ENCODE data around the gene TMEM245. TPM values are rescaled to one million over a fixed set of nuclear protein-coding genes. Genes with fewer than 3 reads are reported as not detected.

Gene TMEM245
- total and polyA plus RNA-seq, 2 of the 13 experiments (the other 11 are each of a cell fraction or from before 2014, with no cell fraction given) = 53.5 to 55.4 TPM

DNA sequence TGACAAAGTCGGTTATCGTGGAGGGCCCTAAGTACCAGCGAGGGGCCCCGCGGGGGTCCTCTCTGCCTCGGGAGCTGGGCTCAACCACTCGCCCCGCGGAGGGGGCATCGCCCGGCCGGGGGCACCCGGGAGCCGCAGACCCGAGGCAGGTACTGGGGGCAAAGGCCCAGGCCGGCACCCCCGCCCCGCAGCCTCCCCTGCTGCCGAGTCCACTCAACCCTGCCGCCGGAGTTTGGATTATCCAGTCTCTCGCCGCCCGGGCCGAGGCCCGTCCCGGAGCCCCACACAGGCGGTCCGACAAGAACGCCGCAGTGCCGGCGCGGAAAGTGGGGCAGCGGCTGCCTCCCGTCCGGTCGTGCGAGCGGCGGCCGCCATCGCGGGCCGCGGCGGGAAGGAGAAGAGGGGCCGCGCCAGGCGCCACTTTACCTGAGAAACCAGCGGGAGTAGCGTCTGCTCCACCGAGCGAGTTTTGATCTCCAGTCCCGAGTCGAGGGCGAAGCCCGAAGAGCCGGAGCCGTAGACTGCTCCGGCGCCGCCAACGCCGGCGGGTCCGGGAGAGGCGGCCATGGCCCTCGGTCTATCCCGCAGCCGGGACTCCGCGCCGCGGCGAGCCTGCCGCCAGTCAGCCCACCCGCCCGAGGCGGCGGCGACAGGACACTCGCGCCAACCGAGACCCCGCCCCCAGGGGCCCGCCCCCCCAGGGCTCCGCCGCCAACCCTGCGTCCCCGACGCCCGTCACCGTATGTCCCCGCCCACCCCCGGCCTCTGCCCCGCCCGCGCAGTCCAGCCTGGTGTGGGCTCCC is 106.7 kb downstream of the TMEM245 start, which contains the start of gene CTNNAL1 (continued):
- TF ChIP-seq MEIS1 (CRISPR knock-in tag; IDR thresholded peaks at IDR 0.05; ENCODE audit: borderline replicate concordance) = peak; percentile 76; the same call in 1 of the 2 replicates
- no peak for TF ChIP-seq EED (CRISPR knock-in tag; IDR thresholded peaks at IDR 0.05)
- TF ChIP-seq U2AF2 (IDR thresholded peaks at IDR 0.05; ENCODE audit: low read depth, low read length) = no peak
- TF ChIP-seq ZC3H13 (CRISPR knock-in tag; IDR thresholded peaks at IDR 0.05) = 0 out of 2 replicates have a peak, but pooled peaks have one; percentile 45
- no peak for TF ChIP-seq ADNP (CRISPR knock-in tag; IDR thresholded peaks at IDR 0.05)
- TF ChIP-seq ZNF850 (CRISPR knock-in tag; conservative IDR thresholded peaks at IDR 0.05) = peak; percentile 59; the same call in 1 of the 2 replicates
- no peak for TF ChIP-seq ZNF280D (CRISPR knock-in tag; IDR thresholded peaks at IDR 0.05)
- TF ChIP-seq ZHX2 (IDR thresholded peaks at IDR 0.05; ENCODE audit: low read depth) = no peak
- TF ChIP-seq ZHX2 (CRISPR knock-in tag; IDR thresholded peaks at IDR 0.05; ENCODE audit: borderline replicate concordance) = peak; percentile 54; the same call in 1 of the 2 replicates
- no peak for TF ChIP-seq ZNF460 (CRISPR knock-in tag; IDR thresholded peaks at IDR 0.05; ENCODE audit: borderline replicate concordance)
- TF ChIP-seq FOXK1 (CRISPR knock-in tag; IDR thresholded peaks at IDR 0.05; ENCODE audit: borderline replicate concordance, low read depth) = no peak
- TF ChIP-seq ZNF83 (CRISPR knock-in tag; IDR thresholded peaks at IDR 0.05; ENCODE audit: borderline replicate concordance) = no peak
- TF ChIP-seq ZNF792 (CRISPR knock-in tag; IDR thresholded peaks at IDR 0.05) = no peak
- TF ChIP-seq ZBTB10 (CRISPR knock-in tag; IDR thresholded peaks at IDR 0.05; ENCODE audit: borderline replicate concordance) = no peak
- no peak for TF ChIP-seq TRAFD1 (CRISPR knock-in tag; IDR thresholded peaks at IDR 0.05; ENCODE audit: borderline replicate concordance)

All from HepG2 (cell line).